Globus pallidus (tissue), 1 donor: ENCODE data around the gene ANKRD33.

Experiments used
- DNase-seq: peaks from one replicate; pipeline ENCODE4 v3.0.0-alpha.2; 2015; ENCODE audit warnings: low spot score

The ANKRD33 gene

GRCh38 chr12:51887476-51888315 lies at the start of gene ANKRD33:
TSS of gene ANKRD33 (plus strand) at chr12:51888103. CDS start at chr12:51888187, 84 bp downstream.
- DNase-seq: no peak

DNA sequence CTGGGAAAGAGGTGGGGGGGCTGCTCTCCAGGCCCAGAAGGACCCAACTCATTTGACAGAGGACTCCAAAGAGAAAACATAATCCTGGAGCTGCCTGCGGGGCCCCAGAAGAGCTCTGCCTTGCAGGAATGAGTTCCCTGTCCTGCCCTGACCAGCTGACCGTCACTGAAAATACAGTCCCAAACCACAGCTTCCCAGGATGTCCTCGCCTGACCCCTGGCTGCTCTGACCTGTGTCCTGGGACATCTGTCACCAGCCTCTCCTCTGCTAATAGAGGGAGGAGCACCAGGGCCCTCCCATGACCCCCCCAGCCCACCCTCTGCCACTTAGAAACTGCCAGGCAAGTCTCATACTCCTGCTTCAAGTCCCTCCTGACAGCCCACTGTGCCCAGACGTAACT lies 49.1 kb upstream of the ANKRD33 start:
- DNase-seq: no peak

- no peak for DNase-seq
These were observed 48.5 kb upstream of the ANKRD33 start for GRCh38 chr12:51839310-51839947.

DNA sequence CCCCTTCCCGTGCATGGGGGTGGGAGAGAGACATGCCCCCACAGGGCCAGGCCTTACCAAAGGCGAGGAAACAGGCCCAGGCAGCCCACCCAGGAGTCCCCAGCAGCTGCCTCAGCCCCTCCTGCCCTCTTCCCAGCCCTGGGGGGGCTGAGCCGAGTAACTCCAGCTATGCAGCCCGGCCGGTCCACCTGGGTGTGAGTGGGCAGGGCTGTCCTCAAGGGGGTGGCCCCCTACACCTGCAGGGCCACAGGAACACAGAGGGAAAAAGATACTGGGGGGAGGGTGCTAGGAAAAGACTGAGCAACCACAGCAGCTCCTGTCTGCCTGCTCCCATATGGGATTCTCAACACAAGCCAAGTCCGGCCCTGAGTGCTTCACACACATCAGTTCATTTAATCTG lies 46.9 kb upstream of the ANKRD33 start:
- no peak for DNase-seq

DNA sequence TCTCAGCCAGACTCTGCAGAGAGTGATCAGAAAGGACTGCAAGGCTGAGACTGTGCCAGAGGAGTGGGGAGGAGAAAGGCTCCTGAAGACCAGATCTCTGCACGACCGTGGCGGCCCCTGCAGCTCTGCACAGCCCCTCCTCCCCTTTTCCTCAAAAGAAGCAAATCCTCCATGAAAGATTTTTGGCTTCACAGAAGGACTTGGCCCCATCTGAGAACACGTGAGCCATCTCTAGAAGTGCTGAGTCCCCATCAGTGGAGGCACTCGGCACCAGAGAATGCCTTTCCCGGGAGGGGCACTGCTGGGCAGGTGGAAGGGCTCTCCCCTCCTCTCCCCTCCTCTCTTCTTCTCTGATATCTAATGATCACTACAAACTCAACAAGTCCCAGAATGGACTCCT lies 46.2 kb upstream of the ANKRD33 start:
- no peak for DNase-seq

DNA sequence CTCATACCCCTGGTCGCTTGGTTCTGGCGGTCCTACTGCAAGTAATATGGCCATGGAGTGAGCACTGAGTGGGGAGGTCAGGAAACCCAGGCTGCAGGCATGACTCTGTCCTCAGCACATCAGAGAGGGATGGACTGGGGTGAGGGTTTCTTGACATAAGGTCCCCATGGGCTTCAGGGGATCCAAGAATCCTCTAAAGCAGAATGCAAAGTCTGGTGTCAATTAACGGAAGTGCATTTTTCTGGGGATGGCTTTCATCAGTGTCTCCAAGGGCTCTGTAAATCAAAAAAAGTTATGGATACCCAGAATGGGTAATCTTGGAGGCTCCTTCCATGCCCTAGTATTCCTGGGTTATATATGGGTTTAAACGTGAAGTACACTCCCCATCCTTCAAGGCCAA lies 43.0 kb upstream of the ANKRD33 start:
- no peak for DNase-seq

- no peak for DNase-seq
These were observed 42.4 kb upstream of the ANKRD33 start for GRCh38 chr12:51845482-51845881.

DNA sequence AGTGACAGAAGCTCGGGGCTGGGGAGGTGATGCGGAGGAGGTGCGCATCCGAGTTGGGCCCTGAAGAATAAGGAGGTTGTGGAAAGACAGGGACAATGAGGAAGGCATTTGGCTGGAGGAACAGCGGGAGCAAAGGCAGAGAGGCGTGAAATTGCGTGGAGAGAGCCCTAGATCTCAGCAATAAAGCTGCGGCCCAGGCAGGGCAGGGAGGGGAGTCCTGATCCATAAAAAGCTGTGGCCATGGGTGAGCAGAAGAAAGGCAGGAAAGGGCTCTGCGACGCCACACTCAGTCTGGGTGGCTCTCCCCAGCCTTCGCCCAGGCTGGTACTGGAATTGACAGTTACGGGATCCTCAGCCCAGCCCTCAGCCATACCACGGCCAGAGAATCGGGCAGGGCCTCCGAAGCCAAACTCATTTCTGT lies 41.6 kb upstream of the ANKRD33 start:
- no peak for DNase-seq

DNA sequence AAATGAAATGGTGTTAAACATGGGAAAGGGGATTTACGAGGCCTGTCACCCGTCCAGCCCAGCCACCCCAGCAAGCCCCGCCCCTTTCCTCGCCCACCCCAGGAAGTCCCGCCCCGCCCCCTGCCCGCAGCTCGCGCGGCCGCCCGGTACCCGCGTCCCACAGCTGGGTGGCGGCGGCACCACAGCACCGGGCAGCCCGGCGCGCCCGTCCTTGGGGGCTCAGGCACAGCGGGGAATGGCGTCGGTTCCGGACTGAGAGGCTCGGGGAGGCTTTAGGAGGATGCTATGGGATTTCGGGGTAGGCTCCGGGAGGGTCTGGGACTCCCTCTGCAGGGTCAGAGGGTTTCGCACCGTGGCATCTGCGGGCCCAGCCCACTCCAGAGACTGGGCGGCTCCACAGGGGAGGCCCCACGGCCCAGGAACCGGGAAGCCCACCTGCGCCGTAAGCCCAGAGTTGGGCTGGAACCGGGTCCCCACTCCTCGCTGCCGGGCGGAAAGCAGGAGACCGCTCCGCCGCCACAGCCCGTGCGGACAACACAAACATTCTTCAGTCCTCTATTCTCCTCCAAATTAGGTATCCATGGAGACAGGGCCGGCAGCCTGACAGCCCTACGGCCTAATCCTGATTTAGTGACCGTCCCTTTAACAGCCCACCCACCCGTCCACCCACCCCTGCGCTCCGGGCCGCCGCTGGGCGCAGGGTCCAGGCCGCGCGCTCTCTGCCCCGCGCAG lies 40.8 kb upstream of the ANKRD33 start:
- no peak for DNase-seq

- DNase-seq: no peak
These were observed 40.1 kb upstream of the ANKRD33 start for GRCh38 chr12:51847643-51848325.

- DNase-seq: no peak
These were observed 39.6 kb upstream of the ANKRD33 start, which contains the start of gene FIGNL2 for GRCh38 chr12:51848326-51848727. TSS of gene FIGNL2 (minus strand) at chr12:51848718. CDS start at chr12:51822413, 26,305 bp downstream.

DNA sequence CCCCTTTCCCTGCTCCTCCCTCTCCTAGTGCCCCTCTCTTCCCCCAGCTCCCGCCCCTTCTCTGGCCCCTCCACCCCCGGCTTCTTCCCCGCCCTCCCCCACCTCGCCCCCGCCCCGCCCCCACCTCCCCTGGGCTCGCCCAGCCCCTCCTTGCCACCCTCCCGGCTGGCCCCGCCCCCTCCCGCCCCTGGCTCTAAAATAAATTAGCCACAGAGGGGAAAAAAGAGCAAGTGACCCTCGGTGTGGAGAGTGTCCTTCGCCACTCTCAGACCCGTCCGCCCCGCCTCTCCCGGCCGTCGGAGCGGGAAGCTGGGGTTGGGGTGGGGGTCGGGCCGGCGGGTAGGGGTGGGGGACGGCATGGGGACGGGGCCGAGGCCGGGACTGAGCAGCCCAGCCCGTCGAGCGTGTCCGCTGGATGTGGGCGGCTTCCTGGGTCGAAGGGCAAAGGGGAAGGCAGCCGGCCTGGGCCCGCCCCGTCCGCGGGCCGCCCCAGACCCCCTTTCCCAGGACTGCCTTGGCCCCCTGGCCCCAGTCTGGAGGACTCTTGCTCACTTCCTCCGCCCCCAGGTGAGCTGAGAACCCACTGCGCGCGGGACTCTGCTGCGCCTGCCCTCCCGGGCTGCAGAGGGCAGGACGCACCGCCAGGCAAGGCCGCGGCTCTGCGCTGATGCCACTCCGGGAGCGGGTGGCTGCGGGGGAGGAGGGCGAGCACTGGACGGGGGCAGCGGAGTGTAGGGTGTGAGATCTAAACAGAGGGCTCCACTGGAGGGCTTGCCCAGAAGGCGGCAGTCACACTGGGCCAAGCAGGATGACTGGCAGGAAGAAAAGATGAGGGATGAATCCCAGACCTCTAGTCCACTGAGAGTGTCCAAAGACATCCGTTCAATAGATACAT lies 38.8 kb upstream of the ANKRD33 start:
- DNase-seq: no peak

- no peak for DNase-seq
These were observed 37.6 kb upstream of the ANKRD33 start for GRCh38 chr12:51850081-51850964.

DNA sequence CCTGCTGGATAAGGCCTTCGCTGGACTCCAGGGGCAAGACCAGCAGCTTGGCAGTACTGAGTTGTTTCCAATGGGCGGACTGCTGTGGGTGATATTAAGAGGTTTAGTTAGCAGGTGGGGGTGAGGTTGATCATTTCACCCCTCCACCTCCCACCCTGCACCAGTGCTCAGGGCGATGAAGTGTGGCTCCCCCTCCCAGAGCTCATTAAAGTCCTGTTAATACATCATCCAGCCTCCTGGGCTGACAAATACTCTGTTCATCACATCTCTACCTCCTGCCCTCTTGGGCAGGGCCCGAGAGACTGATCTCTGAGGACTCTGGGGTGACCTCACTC lies 37.0 kb upstream of the ANKRD33 start:
- DNase-seq: no peak

DNA sequence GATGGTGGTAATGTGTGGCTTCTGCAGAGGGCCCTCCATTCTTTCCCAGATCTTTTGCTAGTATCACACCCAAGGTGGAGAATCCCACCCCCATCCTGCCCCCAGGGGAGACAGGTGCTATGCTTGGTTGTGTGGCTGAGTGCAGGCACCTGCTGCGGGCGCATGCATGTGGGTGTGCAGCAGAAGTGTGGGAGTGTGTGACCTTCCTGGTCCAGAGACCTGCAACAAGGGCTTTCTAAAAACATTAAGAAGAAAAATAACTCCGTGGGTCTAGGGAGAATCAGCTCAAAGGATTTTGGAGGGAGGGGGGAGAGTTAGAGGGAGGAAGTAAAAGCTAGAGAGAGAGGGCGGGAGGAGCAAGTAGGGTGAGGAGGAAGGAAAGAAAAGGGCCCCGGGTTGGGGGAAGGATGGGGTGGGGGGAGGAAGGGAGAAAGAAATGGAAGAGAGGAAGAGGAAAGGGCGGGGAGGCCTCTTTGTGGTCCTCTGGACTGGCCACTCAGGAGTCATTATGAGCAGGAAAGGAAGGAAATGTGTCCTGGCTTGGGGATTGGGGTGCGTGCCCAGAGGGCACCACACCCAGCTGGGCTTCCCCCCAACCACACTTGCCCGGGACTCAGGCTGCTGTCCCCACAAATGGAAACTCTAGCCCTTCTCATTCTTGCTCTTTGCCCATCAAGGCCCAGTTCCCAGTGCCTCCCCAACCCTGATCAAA lies 36.3 kb upstream of the ANKRD33 start:
- no peak for DNase-seq

- no peak for DNase-seq
These were observed 35.3 kb upstream of the ANKRD33 start for GRCh38 chr12:51852404-51853137.

- no peak for DNase-seq
These were observed 32.1 kb upstream of the ANKRD33 start for GRCh38 chr12:51855586-51856428.

- no peak for DNase-seq
These were observed 26.9 kb upstream of the ANKRD33 start for GRCh38 chr12:51860986-51861385.
